HepG2 (cell line): Measurements from ENCODE around the gene STAM. TPM values are rescaled to one million over a fixed set of nuclear protein-coding genes. Genes with fewer than 3 reads are reported as not detected.

Source experiments
- BORCS8-MEF2B ChIP-seq: sonication (generic); formaldehyde crosslinking; IDR thresholded peaks from 2 replicates; pipeline ENCODE4 v1.8.0; 2022; ENCODE audit warnings: mild to moderate bottlenecking, missing genetic modification reagents
- EP300 ChIP-seq, 3 experiments: sonication (generic) in 1 of 3; formaldehyde crosslinking in 1 of 3; IDR thresholded peaks; 2 replicates each; pipeline versions ENCODE4 v1.5.1 to v1.6.1; 2011 to 2020; ENCODE audit warnings: low read depth in 2 of 3, low read length in 2 of 3, borderline replicate concordance in 1 of 3, improper control_type of control experiment in 1 of 3, mild to moderate bottlenecking in 1 of 3, missing genetic modification reagents in 1 of 3, moderate library complexity in 1 of 3
- GATAD2A ChIP-seq: IDR thresholded peaks from 2 replicates; pipeline ENCODE4 v1.6.1; 2016
- LRRFIP1 ChIP-seq: sonication (generic); formaldehyde crosslinking; conservative IDR thresholded peaks from 2 replicates; pipeline ENCODE4 v1.4.0; 2020; ENCODE audit warnings: missing genetic modification reagents
- NFYC ChIP-seq: IDR thresholded peaks from 2 replicates; pipeline ENCODE4 v1.6.1; 2016; ENCODE audit warnings: missing genetic modification reagents, missing compliant biosample characterization
- SMYD3 ChIP-seq: sonication (generic); formaldehyde crosslinking; IDR thresholded peaks from 2 replicates; pipeline ENCODE4 v1.8.1; 2023; ENCODE audit warnings: mild to moderate bottlenecking, missing genetic modification reagents
- SOX13 ChIP-seq, 3 experiments: fragments of 450-650 bp in 1 of 3; sonication (generic) in 1 of 3; formaldehyde crosslinking in 1 of 3; IDR thresholded peaks in 2 of 3; conservative IDR thresholded peaks in 1 of 3; 2 replicates each; pipeline versions ENCODE4 v1.5.0 to v1.6.1; 2016 to 2020; ENCODE audit warnings: antibody characterized with exemption in 1 of 3, mild to moderate bottlenecking in 1 of 3, missing compliant biosample characterization in 1 of 3, missing genetic modification reagents in 1 of 3, moderate library complexity in 1 of 3
- YEATS4 ChIP-seq: sonication (generic); formaldehyde crosslinking; IDR thresholded peaks from 2 replicates; pipeline ENCODE4 v1.4.0; 2020; ENCODE audit warnings: missing genetic modification reagents, borderline replicate concordance
- ZNF335 ChIP-seq: sonication (generic); formaldehyde crosslinking; IDR thresholded peaks from 2 replicates; pipeline ENCODE4 v1.4.0; 2020; ENCODE audit warnings: missing genetic modification reagents
- polyA plus RNA-seq, 8 experiments: library from polyadenylated mRNA; depleted of rRNA in 3 of 8; stranded (reverse) in 7 of 8; unstranded in 1 of 8; fragments of >200 nt; fragmentation: Illumina TruSeq in 4 of 8; extraction: Trizol in 4 of 8; gene quantifications; 2 replicates each; pipeline versions ENCODE4 v1.2.1 to v1.2.3, GENCODE V29; 2011 to 2016; ENCODE audit warnings: low read depth in 4 of 8, missing spikeins in 1 of 8, mixed read lengths in 1 of 8; ENCODE audit not compliant: insufficient read depth in 1 of 8
- total RNA-seq, 5 experiments: library from RNA; depleted of rRNA; stranded (reverse); fragments of >200 nt; fragmentation: Illumina TruSeq; extraction: Trizol; gene quantifications; 2 replicates each; pipeline ENCODE4 v1.2.3, GENCODE V29; 2016; ENCODE audit warnings: low read depth in 1 of 5
- TF ChIP-seq, protein P1 (sequence below): sonication (generic); formaldehyde crosslinking; IDR thresholded peaks from 2 replicates; pipeline ENCODE4 v1.4.0; 2020; ENCODE audit warnings: missing genetic modification reagents, mild to moderate bottlenecking, borderline replicate concordance
- TF ChIP-seq, protein P2 (sequence below): sonication (generic); formaldehyde crosslinking; IDR thresholded peaks from 2 replicates; pipeline ENCODE4 v1.5.1; 2020; ENCODE audit warnings: missing genetic modification reagents, mild to moderate bottlenecking, borderline replicate concordance
- TF ChIP-seq, protein P3 (sequence below): sonication (generic); formaldehyde crosslinking; conservative IDR thresholded peaks from 2 replicates; pipeline ENCODE4 v1.8.0; 2022; ENCODE audit warnings: mild to moderate bottlenecking, moderate library complexity, missing genetic modification reagents

Gene STAM
- total and polyA plus RNA-seq, 2 of the 13 experiments (the other 11 are each of a cell fraction or from before 2014, with no cell fraction given), result 19.5 to 25.1 TPM

DNA sequence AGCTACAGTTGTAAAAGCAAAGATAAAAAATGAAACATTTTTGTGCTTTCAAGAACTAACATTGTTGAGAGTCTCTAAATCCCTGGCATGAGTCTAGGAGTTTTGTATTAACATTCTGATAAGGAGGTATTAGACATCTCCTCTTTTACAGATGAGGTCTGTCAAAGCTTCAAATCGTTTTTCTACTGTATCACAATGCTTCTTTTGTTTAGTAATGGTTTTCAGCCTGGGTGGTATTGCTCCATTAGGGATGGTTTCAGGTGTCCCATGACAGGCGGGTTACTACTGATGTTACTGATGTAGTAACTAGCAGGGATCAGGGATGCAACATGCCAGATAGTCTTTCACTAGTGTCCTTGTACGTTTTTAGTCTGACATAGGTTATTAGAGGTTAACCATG, 27.4 kb downstream of the STAM start (continued):
- TF ChIP-seq, protein P1, sequence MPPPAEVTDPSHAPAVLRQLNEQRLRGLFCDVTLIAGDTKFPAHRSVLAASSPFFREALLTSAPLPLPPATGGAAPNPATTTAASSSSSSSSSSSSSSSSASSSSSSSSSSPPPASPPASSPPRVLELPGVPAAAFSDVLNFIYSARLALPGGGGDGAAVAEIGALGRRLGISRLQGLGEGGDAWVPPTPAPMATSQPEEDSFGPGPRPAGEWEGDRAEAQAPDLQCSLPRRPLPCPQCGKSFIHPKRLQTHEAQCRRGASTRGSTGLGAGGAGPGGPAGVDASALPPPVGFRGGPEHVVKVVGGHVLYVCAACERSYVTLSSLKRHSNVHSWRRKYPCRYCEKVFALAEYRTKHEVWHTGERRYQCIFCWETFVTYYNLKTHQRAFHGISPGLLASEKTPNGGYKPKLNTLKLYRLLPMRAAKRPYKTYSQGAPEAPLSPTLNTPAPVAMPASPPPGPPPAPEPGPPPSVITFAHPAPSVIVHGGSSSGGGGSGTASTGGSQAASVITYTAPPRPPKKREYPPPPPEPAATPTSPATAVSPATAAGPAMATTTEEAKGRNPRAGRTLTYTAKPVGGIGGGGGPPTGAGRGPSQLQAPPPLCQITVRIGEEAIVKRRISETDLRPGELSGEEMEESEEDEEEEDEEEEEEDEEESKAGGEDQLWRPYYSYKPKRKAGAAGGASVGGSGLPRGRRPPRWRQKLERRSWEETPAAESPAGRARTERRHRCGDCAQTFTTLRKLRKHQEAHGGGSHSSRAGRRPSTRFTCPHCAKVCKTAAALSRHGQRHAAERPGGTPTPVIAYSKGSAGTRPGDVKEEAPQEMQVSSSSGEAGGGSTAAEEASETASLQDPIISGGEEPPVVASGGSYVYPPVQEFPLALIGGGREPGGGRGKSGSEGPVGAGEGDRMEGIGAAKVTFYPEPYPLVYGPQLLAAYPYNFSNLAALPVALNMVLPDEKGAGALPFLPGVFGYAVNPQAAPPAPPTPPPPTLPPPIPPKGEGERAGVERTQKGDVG (CRISPR knock-in tag), result no peak
- TF ChIP-seq BORCS8-MEF2B (no peak), LRRFIP1 (no peak), YEATS4 (CRISPR knock-in tag) (no peak), NFYC (CRISPR knock-in tag) (no peak), SOX13 (IDR thresholded peaks at IDR 0.05) (no peak), SOX13 (CRISPR knock-in tag; conservative IDR thresholded peaks at IDR 0.05 in 1 of 2, IDR thresholded peaks at IDR 0.05 in 1 of 2) (peak in 1 of 2 experiments; percentile 66; a peak in 1 of 4 replicates), SMYD3 (CRISPR knock-in tag) (no peak), GATAD2A (CRISPR knock-in tag) (peak; percentile 63; the same call in 1 of the 2 replicates), EP300 (IDR thresholded peaks at IDR 0.05; ENCODE audit: low read depth in 2 of 2, low read length in 2 of 2) (peak; percentile 42 to 64; a peak in 2 of 4 replicates), EP300 (CRISPR knock-in tag; IDR thresholded peaks at IDR 0.05; ENCODE audit: borderline replicate concordance) (peak; percentile 60; the same call in 1 of the 2 replicates), ZNF335 (0 out of 2 replicates have a peak, but pooled peaks have one; percentile 43)
- TF ChIP-seq, protein P2, sequence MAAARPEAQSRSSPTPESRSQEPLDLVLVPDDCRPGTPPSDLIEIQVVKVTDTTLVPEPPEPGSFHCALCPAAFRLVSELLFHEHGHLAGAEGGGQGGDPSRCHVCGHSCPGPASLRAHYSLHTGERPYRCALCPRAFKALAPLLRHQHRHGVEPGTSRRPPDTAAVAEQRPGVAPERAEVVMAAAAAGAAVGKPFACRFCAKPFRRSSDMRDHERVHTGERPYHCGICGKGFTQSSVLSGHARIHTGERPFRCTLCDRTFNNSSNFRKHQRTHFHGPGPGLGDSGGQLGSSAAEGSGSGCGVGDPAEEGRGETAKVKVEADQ (CRISPR knock-in tag), result no peak
- TF ChIP-seq, protein P3, sequence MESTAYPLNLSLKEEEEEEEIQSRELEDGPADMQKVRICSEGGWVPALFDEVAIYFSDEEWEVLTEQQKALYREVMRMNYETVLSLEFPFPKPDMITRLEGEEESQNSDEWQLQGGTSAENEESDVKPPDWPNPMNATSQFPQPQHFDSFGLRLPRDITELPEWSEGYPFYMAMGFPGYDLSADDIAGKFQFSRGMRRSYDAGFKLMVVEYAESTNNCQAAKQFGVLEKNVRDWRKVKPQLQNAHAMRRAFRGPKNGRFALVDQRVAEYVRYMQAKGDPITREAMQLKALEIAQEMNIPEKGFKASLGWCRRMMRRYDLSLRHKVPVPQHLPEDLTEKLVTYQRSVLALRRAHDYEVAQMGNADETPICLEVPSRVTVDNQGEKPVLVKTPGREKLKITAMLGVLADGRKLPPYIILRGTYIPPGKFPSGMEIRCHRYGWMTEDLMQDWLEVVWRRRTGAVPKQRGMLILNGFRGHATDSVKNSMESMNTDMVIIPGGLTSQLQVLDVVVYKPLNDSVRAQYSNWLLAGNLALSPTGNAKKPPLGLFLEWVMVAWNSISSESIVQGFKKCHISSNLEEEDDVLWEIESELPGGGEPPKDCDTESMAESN (CRISPR knock-in tag), result no peak
